A172 (cell line): ENCODE data around the gene BAHCC1. TPM values are rescaled to one million over a fixed set of nuclear protein-coding genes. Genes with fewer than 3 reads are reported as not detected.

Source experiments
- DNase-seq: peaks from one replicate; pipeline ENCODE4 v3.0.0-alpha.2; 2015; ENCODE audit warnings: low spot score
- total RNA-seq: library from RNA; depleted of rRNA; stranded (reverse); fragments of >200 nt; shearing (Covaris generic); gene quantifications from 2 replicates; pipeline ENCODE4 v1.2.3, GENCODE V29; 2014

The BAHCC1 gene
- total RNA-seq, 1 experiment from 2014 or later: 0.95 TPM

DNA sequence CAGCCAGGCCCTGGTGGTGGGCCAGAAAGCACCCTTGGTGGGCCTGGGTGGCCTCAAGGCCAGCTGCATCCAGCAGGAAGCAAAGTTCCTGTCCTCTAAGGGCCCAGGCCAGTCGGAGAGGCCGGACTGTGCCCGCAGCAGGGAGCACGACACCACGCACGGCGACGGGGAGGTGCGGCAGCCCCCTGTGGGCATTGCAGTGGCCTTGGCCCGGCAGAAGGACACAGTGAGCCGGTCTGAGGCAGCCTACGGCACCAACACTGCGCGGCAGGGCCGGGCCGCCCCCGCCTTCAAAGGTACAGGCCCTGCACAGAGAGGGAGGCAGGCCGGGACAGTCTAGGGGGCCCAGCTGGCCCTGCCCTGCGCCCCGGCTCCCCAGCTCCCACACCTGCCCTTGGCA lies 48.0 kb downstream of the BAHCC1 start:
- DNase-seq: no peak

- DNase-seq: no peak
These were observed 49.5 kb downstream of the BAHCC1 start for GRCh38 chr17:81444610-81445339.

DNA sequence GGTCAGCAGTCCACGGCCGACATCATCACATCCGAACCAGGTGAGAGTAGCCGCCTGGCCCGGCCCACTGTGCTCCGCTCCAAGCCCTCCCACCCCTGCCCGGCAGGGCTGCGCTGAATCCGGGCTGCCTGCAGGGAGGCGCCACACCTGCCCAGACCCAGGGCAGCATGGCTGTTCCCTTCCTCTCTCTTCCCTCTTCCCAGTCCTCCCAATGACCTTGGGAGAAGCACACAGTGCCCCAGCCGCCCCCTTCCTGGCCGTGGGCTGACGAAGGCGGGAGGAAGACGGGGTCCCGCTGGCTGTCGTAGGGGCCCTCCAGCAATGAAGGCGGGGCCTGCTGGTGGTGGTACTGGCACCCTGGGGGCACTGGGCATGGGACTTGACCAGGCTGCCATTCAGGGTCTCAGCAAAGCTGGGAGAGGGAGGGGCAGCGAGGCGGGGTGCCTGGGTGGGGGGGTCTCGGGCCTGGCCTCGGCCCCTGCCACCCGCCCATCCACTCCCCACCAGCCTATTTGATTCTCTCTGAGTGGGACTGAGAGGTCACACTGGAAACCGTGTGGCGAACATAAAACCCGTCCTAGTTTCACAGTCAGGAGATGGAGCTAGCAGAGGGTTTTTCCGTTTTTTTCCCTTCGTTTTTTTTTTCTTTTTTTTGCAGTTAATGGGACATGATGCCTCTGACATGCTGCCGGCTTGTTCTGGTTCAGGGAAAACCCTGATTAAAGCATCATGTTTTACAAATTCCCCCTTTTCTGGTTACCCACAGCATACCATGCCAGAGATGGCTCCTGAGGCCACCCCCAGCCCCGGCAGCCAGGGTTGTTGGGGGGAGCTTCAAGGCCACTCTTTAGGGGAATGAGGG lies 50.6 kb downstream of the BAHCC1 start:
- DNase-seq: no peak

- DNase-seq: no peak
These were observed 52.2 kb downstream of the BAHCC1 start for GRCh38 chr17:81447331-81447933.

- DNase-seq: no peak
These were observed 53.2 kb downstream of the BAHCC1 start for GRCh38 chr17:81448442-81448841.

DNA sequence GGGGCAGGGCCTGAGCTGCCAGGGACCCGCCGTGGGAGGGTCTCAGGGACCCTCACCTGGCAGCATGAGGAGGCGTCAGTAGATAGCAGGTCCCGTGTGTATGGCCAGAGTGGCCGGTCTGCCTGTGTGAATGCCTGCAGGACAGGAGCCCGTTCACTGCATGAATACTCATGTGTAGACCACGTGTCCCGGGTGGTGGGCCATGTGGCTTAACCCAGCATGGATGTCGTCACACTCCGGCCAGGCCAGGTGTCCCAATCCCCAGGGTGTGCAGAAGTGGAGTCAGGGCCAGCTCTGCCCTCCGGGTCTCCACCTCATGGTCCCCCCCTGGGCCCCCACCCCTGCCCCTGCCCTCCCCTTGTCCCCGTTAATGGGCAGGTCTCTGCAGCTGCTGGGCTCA lies 53.7 kb downstream of the BAHCC1 start:
- DNase-seq: no peak

DNA sequence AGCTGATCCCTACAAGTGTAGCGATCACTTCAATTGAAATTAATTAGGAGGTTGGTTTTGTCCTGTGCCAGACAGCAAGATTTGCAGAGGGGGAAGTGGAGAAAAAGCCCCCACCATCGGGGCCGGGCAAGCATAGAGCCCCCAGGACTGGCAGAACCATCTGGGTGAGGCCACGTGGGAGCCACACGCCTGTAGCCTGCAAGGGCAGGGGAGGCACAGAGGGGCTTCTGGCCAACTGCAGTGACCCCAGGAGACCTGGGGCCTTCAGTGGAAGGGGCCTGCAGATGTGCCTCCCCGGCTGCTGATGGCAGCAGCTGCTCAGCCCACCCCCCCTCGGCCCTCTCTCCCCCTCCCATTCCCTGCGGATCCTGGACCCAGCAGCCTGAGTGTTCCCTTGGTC lies 54.1 kb downstream of the BAHCC1 start:
- DNase-seq: no peak

- no peak for DNase-seq
These were observed 56.6 kb downstream of the BAHCC1 start for GRCh38 chr17:81451823-81452222.

- no peak for DNase-seq
These were observed 57.3 kb downstream of the BAHCC1 start for GRCh38 chr17:81452551-81452950.

- no peak for DNase-seq
These were observed 57.8 kb downstream of the BAHCC1 start for GRCh38 chr17:81453076-81453475.

DNA sequence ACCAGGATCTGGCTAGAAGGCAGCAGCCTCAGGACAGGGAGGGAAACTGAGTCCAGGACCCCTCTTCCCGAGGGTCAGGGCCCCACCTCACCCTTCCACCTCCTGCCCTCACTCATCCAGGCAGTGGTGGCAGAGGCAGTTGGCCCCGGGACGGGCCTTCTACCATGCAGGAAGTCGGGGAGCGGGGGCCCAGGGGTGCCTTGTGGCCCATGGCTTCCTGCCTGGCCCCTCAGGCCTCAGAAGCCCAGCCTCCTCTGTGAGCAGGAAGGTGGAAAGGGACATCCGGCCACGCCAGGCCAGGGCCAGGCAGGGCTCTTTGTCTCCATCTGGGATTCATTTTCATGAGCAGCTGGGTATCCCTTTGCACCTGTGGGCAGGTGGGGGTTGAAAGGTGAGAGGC lies 58.5 kb downstream of the BAHCC1 start:
- DNase-seq: no peak

DNA sequence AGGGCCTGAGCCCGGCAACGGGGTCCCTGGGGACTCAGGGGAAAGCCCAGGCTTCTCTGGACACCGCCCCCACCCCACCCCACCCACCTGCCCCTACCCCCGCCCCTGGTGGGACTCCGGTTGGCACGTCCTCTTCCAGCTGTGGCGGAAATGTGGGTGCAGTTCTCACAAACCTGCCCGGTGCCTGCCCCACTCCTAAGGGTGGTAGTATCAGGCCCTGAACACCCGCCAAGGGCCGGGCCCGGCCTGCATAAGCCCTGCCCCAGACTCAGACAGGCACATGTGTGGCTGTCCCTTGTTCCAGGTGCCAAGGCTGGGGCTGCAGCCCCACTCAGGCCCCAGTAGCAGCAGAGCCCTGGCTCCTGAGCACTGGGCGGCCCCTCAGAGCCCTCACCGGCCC lies 59.2 kb downstream of the BAHCC1 start:
- DNase-seq: no peak

DNA sequence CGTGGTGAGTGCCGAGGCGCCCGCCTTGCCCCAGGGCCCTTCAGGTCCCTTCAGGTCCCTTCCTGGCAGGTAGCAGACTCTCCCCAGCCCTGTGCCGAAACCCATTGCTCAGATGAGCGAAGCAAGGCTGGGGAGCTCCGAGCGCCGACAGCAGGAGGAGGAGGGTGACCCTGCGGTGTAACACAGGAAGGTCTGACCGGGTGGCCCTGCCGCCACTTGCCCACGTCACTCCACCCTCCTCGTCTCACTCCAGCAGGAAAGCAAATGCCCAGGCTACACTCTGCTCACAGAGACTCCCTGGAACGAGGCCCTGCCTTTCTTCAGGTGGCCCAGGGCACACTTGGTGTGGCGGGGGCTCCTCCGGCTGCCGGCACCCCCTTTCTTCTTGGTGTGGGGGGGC lies 60.1 kb downstream of the BAHCC1 start:
- no peak for DNase-seq

DNA sequence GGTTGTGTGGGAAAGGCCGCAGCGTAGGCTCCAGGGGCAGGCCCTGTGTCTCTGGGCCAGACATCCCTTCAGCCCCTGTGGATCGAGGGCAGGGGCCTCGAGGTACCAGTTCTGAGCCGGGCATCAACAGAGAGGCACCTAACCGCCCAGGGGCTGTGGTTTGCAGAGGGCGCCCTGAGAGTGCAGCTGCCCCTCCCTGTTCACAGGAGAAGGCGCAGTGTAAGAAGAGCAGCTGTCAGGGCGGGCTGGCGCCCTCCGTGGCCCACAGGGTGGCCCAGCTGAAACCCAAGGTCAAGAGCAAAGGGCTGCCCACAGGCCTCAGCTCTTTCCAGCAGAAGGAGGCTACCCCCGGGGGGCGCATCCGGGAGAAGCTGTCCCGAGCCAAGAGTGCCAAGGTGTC lies 60.8 kb downstream of the BAHCC1 start:
- no peak for DNase-seq

GRCh38 chr17:81456798-81457197 lies 61.5 kb downstream of the BAHCC1 start:
- DNase-seq: no peak

DNA sequence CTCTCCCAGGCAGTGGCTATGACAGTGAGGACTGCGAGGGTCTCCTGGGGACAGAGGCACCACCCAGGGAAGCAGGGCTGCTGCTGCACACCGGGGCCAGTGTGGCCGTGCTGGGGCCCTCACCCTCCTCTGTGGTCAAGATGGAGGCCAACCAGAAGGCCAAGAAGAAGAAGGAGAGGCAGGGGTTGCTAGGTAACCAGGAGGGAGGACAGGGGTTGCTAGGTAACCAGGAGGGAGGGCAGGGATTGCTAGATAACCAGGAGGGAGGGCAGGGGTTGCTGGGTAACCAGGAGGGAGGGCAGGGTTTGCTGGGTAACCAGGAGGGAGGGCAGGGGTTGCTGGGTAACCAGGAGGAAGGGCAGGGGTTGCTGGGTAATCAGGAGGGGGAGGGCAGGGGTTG lies 62.1 kb downstream of the BAHCC1 start:
- no peak for DNase-seq

- no peak for DNase-seq
These were observed 62.8 kb downstream of the BAHCC1 start for GRCh38 chr17:81457917-81458555.

DNA sequence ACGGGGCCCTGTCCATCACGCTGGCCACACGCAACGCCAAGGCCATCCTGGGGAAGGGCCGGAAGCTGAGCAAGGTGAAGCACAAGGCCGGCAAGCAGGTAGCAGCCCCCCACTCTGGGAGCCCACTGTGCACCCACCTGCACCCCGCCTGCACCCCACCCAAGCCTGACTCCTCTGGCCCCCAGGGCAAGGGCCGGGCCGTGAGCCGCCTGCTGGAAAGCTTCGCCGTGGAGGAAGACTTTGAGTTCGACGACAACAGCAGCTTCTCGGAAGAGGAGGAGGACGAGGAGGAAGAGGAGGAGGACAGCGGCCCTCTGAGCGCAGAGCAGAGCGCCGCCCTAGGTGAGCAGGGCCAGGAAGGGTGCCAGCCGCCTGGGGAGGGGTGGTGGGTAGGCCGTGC lies 63.4 kb downstream of the BAHCC1 start:
- DNase-seq: no peak

- no peak for DNase-seq
These were observed 64.0 kb downstream of the BAHCC1 start for GRCh38 chr17:81459224-81459623.

DNA sequence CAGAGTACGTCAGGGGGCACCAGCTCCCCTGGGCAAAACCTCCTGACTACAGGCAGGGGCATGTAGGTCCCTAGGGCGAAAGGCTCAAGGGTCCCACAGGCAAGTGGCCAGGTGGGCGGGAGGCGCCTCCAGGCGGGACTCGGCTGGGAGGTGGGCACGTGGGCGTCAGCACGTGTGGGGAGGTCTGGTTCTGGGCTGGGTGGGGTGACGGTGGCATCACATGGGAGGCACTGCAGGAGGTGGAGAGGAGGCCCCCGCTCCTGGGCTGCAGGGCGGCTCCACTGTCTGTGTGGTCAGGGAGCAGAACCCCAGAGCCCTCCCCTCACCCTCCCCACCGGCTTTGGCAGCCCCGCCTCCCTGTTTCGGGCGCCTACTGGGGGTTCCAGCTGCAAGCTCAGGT lies 64.6 kb downstream of the BAHCC1 start:
- no peak for DNase-seq

- DNase-seq: no peak
These were observed 65.7 kb downstream of the BAHCC1 start for GRCh38 chr17:81460856-81461460.
